Measurements from ENCODE around the gene GATAD2B.
"Not testable (repeated sequence)": the region's sequence is repeated elsewhere in the genome, so short reads cannot be mapped to it uniquely, and the experiment has no call there.

GATAD2B gene

DNA sequence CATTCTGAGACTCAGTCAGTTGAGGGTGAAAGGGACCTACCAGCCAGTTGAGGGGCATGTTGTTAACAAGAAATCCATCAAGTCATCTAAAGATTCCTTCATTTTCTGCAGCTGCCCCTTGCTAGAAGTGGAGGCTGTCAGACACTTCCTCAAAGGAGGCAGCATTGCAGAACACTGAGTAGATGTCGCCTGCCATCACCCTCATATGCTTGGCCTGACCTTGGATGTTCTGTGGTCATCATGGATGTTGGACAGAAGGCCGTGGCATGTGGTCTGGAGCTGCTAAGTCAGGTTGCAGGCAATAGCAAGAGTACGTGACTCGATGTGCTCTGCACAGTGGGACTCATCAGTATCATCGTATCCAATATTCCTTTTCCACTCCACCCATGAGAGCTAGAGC, 70.6 kb downstream of the GATAD2B start:
- H3K27me3 ChIP-seq (ENCODE audit: control insufficient read depth, insufficient read depth, low read length), result no peaks in the 10 kb centered on the region
- no peaks in the 10 kb centered on the region for H3K4me1 ChIP-seq (ENCODE audit: control insufficient read depth, insufficient read depth, low read length)
- no peak overlapping the region for H3K9ac ChIP-seq (ENCODE audit: low read depth, low read length)
- H3K27ac ChIP-seq (ENCODE audit: low read depth, low read length), result no peak overlapping the region
- peaks cover 15% of the 10 kb centered on the region for H3K36me3 ChIP-seq (ENCODE audit: control insufficient read depth, insufficient read depth, low read length)
- no peaks in the 10 kb centered on the region for H3K9me3 ChIP-seq (ENCODE audit: control insufficient read depth, insufficient read depth, low read length)
- H3K4me3 ChIP-seq (ENCODE audit: low read depth, low read length), result no peak overlapping the region

DNA sequence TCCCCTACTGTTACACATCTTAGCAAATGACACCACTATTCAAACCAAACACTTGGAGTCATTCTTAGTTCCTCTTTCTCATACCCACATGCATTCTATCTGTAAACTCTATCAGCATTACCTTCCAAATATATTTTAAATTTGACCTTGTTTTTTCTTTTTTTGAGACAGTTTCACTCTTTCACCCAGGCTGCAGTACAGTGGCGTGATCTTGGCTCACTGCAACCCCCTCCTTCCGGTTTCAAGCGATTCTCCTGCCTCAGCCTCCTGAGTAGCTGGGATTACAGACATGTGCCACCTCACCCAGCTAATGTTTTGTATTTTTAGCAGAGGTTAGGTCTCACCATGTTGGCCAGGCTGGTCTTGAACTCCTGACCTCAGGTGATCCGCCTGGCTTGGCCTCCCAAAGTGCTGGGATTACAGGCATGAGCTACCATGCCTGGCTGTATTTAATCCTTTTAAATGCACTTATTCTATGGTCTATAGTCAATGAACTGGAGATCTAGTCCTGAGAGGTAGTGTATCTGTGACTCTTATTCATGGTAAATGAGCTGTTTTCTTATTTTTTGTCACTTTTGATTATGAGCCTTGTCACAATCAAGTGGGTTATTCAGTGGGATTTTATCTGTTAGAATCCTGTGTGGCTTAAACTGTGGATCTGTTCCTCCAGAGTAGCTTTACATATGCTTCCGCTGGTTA, 73.1 kb downstream of the GATAD2B start:
- H3K9ac ChIP-seq (ENCODE audit: low read depth, low read length), result no peak overlapping the region

DNA sequence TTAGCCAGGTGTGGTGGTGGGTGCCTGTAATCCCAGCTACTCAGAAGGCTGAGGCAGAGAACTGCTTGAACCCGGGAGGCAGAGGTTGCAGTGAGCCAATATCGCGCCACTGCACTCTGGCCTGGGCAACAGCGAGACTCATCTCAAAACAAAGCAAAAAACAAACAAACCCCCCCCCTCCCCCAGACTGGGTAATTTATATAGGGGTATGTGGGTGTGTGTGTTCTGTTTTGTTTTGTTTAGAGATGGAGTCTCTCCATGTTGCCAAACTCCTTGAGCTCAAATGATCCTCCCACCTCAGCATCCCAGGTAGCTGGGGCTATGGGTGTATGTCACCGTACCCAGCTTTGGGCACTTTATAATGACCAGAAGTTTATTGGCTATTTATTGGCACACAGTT, 74.0 kb downstream of the GATAD2B start:
- Histone ChIP-seq H3K27ac (ENCODE audit: low read depth, low read length) (no peak overlapping the region), H3K9ac (ENCODE audit: low read depth, low read length) (no peak overlapping the region), H3K9me3 (ENCODE audit: control insufficient read depth, insufficient read depth, low read length) (no peaks in the 10 kb centered on the region), H3K27me3 (ENCODE audit: control insufficient read depth, insufficient read depth, low read length) (no peaks in the 10 kb centered on the region), H3K4me1 (ENCODE audit: control insufficient read depth, insufficient read depth, low read length) (no peaks in the 10 kb centered on the region), H3K4me3 (ENCODE audit: low read depth, low read length) (no peak overlapping the region), H3K36me3 (ENCODE audit: control insufficient read depth, insufficient read depth, low read length) (peaks cover 15% of the 10 kb centered on the region)

More for the DNA sequence above, 73.1 kb downstream of the GATAD2B start:
- Histone ChIP-seq H3K27me3 (ENCODE audit: control insufficient read depth, insufficient read depth, low read length) (no peaks in the 10 kb centered on the region), H3K27ac (ENCODE audit: low read depth, low read length) (no peak overlapping the region), H3K4me1 (ENCODE audit: control insufficient read depth, insufficient read depth, low read length) (no peaks in the 10 kb centered on the region), H3K36me3 (ENCODE audit: control insufficient read depth, insufficient read depth, low read length) (peaks cover 15% of the 10 kb centered on the region), H3K4me3 (ENCODE audit: low read depth, low read length) (no peak overlapping the region), H3K9me3 (ENCODE audit: control insufficient read depth, insufficient read depth, low read length) (no peaks in the 10 kb centered on the region)

DNA sequence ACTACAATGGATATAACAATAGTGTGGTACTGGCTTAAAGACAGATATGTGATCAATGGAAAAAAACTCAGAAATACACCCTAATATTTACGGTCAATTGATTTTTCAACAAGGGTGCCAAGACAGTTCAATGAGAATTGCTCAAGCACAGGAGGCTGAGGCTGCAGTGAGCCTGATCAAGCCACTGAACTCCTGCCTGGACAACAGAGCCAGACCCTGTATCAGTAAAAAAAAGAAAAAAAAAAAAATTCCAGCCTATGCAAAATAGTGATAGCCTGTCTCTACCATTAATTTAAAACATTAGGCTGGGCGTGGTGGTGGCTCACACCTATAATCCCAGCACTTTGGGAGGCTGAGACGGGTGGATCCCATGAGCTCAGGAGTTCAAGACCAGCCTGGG, 77.6 kb downstream of the GATAD2B start:
- Histone ChIP-seq H3K4me3 (ENCODE audit: low read depth, low read length) (no peak overlapping the region), H3K4me1 (ENCODE audit: control insufficient read depth, insufficient read depth, low read length) (no peaks in the 10 kb centered on the region), H3K27me3 (ENCODE audit: control insufficient read depth, insufficient read depth, low read length) (no peaks in the 10 kb centered on the region), H3K9ac (ENCODE audit: low read depth, low read length) (no peak overlapping the region), H3K9me3 (ENCODE audit: control insufficient read depth, insufficient read depth, low read length) (no peaks in the 10 kb centered on the region), H3K36me3 (ENCODE audit: control insufficient read depth, insufficient read depth, low read length) (no peaks in the 10 kb centered on the region), H3K27ac (ENCODE audit: low read depth, low read length) (no peak overlapping the region)

DNA sequence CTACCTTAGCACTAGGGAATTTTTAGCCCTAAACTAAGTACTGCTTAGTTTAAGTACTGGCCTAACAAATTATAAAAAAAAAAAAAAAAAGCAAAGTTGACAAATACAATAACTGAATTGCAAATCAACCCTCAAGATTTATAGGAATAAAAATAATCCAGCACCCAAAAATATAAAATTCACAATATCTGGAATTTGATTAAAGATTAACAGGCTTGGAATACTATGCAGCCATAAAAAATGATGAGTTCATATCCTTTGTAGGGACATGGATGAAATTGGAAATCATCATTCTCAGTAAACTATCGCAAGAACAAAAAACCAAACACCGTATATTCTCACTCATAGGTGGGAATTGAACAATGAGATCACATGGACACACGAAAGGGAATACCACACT, 78.4 kb downstream of the GATAD2B start:
- H3K9ac ChIP-seq (ENCODE audit: low read depth, low read length); H3K4me3 ChIP-seq (ENCODE audit: low read depth, low read length); H3K9me3 ChIP-seq (ENCODE audit: control insufficient read depth, insufficient read depth, low read length); H3K27ac ChIP-seq (ENCODE audit: low read depth, low read length); H3K27me3 ChIP-seq (ENCODE audit: control insufficient read depth, insufficient read depth, low read length); H3K4me1 ChIP-seq (ENCODE audit: control insufficient read depth, insufficient read depth, low read length); H3K36me3 ChIP-seq (ENCODE audit: control insufficient read depth, insufficient read depth, low read length): not testable (repeated sequence)

DNA sequence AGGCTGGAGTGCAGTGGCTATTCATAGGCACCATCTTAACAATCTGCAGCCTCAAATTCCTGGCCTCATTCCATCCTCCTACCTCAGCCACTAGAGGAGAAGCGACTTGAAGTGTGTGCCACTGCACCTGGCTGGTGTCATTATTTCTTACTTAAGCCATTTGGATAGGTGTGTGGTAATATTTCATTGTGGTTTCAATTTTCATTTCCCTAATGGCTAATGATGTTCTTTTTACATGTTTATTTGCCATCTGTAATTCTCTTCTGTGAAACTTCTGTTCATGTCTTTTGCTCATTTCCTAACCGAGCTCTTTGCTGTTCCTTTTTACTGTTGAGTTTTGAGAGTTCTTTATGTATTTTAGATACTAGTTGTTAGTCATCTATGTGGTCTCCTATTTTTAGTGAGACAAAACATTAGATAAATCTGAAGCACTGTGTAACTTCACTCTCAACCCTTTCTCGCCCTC, 80.7 kb downstream of the GATAD2B start:
- Histone ChIP-seq H3K4me3 (ENCODE audit: low read depth, low read length) (no peak overlapping the region), H3K27me3 (ENCODE audit: control insufficient read depth, insufficient read depth, low read length) (no peaks in the 10 kb centered on the region), H3K4me1 (ENCODE audit: control insufficient read depth, insufficient read depth, low read length) (no peaks in the 10 kb centered on the region), H3K9ac (ENCODE audit: low read depth, low read length) (no peak overlapping the region), H3K27ac (ENCODE audit: low read depth, low read length) (no peak overlapping the region), H3K9me3 (ENCODE audit: control insufficient read depth, insufficient read depth, low read length) (no peaks in the 10 kb centered on the region), H3K36me3 (ENCODE audit: control insufficient read depth, insufficient read depth, low read length) (no peaks in the 10 kb centered on the region)

DNA sequence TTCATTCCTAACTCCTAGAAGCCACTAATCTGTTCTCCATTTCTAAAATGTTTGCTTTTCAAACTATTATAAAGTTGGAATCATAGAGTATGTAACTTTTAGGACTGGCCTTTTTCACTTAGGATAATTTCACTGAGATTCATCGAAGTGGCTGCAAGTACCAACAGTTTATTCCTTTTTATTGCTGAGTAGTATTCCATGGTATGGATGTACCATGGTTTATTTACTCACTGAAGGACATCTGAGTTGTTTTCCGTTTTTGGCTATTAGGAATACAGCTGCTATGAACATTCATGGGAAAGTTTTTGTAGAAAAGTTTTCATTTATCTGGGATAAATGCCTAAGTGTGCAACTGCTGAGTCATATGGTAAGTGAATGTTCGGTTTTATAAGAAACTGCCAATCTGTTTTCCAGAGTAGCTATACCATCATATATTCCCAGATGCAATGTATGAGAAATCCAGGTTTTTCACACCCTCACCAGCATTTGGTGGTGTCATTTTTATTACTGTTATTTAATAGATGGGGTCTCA, 81.2 kb downstream of the GATAD2B start:
- Histone ChIP-seq H3K4me3 (ENCODE audit: low read depth, low read length) (no peak overlapping the region), H3K27ac (ENCODE audit: low read depth, low read length) (no peak overlapping the region), H3K4me1 (ENCODE audit: control insufficient read depth, insufficient read depth, low read length) (no peaks in the 10 kb centered on the region), H3K9ac (ENCODE audit: low read depth, low read length) (no peak overlapping the region), H3K36me3 (ENCODE audit: control insufficient read depth, insufficient read depth, low read length) (no peaks in the 10 kb centered on the region), H3K27me3 (ENCODE audit: control insufficient read depth, insufficient read depth, low read length) (no peaks in the 10 kb centered on the region), H3K9me3 (ENCODE audit: control insufficient read depth, insufficient read depth, low read length) (no peaks in the 10 kb centered on the region)

DNA sequence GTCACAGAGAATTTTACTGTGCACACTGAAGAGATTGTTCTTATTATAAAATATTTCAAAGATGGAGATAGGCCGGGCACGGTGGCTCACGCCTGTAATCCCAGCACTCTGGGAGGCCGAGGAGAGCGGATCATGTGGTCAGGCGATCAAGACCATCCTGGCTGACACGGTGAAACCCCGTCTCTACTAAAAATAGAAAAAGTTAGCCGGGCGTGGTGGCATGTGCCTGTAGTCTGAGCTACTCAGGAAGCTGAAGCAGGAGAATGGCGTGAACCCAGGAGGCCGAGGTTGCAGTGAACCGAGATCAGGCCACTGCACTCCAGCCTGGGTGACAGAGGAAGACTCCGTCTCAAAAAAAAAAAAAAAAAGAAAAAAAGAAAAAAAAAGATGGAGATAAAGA, 82.0 kb downstream of the GATAD2B start:
- not testable (repeated sequence) for H3K9me3 ChIP-seq (ENCODE audit: control insufficient read depth, insufficient read depth, low read length); H3K27me3 ChIP-seq (ENCODE audit: control insufficient read depth, insufficient read depth, low read length); H3K27ac ChIP-seq (ENCODE audit: low read depth, low read length); H3K4me3 ChIP-seq (ENCODE audit: low read depth, low read length); H3K9ac ChIP-seq (ENCODE audit: low read depth, low read length); H3K36me3 ChIP-seq (ENCODE audit: control insufficient read depth, insufficient read depth, low read length); H3K4me1 ChIP-seq (ENCODE audit: control insufficient read depth, insufficient read depth, low read length)

DNA sequence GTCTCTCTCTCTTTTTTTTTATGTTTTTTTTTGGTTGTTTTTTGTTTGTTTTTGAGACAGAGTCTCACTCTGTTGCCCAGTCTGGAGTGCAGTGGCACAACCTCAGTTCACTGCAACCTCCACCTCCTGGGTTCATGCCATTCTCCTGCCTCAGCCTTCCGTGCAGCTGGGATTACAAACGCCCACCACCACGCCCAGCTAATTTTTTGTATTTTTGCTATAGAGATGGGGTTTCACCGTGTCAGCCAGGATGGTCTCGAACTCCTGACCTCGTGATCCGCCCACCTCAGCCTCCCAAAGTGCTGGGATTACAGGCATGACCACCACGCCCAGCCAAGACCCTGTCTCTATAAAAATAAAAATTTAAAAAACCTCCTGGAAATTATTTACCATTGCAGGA, 88.8 kb downstream of the GATAD2B start:
- H3K4me1 ChIP-seq (ENCODE audit: control insufficient read depth, insufficient read depth, low read length); H3K4me3 ChIP-seq (ENCODE audit: low read depth, low read length); H3K27me3 ChIP-seq (ENCODE audit: control insufficient read depth, insufficient read depth, low read length); H3K36me3 ChIP-seq (ENCODE audit: control insufficient read depth, insufficient read depth, low read length); H3K9ac ChIP-seq (ENCODE audit: low read depth, low read length); H3K27ac ChIP-seq (ENCODE audit: low read depth, low read length); H3K9me3 ChIP-seq (ENCODE audit: control insufficient read depth, insufficient read depth, low read length): not testable (repeated sequence)

DNA sequence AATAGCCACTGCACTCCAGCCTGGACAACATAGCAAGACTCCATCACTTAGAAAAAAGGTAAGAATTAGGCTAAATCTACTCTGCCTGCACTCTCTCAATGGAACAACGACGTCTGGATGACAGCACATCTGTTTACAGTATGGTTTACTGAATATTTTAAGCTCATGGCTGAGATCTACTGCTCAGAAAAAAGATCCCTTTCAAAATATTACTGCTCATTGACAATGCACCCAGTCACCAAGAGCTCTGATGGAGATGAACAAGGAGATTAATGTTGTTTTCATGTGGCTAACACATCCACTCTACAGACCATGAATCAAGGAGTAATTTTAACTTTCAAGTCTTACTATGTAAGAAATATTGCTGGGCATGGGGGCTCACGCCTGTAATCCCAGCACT, 89.6 kb downstream of the GATAD2B start:
- H3K9me3 ChIP-seq (ENCODE audit: control insufficient read depth, insufficient read depth, low read length), result no peaks in the 10 kb centered on the region
- H3K27ac ChIP-seq (ENCODE audit: low read depth, low read length), result no peak overlapping the region
- no peaks in the 10 kb centered on the region for H3K27me3 ChIP-seq (ENCODE audit: control insufficient read depth, insufficient read depth, low read length)
- H3K9ac ChIP-seq (ENCODE audit: low read depth, low read length), result no peak overlapping the region
- H3K36me3 ChIP-seq (ENCODE audit: control insufficient read depth, insufficient read depth, low read length), result no peaks in the 10 kb centered on the region
- H3K4me3 ChIP-seq (ENCODE audit: low read depth, low read length), result no peak overlapping the region
- H3K4me1 ChIP-seq (ENCODE audit: control insufficient read depth, insufficient read depth, low read length), result no peaks in the 10 kb centered on the region

DNA sequence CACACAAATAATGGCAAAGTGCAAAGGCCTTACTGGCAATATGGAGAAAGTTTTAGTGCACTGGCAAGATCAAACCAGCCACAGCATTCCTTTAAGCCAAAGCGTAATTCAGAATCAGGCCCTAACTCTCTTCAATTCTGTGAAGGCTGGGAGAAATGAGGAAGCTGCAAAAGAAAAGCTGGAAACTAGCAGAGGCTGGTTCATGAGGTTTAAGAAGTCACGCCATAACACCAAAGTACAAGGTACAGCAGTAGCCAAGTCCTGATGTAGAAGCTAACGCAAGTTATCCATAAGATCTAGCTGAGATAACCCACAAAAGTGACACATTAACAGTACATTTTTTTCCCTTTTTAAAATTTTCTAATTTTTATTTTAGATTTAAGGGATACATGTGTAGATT, 90.5 kb downstream of the GATAD2B start:
- H3K27ac ChIP-seq (ENCODE audit: low read depth, low read length), result no peak overlapping the region
- no peaks in the 10 kb centered on the region for H3K27me3 ChIP-seq (ENCODE audit: control insufficient read depth, insufficient read depth, low read length)
- no peak overlapping the region for H3K4me3 ChIP-seq (ENCODE audit: low read depth, low read length)
- H3K36me3 ChIP-seq (ENCODE audit: control insufficient read depth, insufficient read depth, low read length), result peaks cover 8% of the 10 kb centered on the region
- no peaks in the 10 kb centered on the region for H3K4me1 ChIP-seq (ENCODE audit: control insufficient read depth, insufficient read depth, low read length)
- H3K9me3 ChIP-seq (ENCODE audit: control insufficient read depth, insufficient read depth, low read length), result no peaks in the 10 kb centered on the region
- H3K9ac ChIP-seq (ENCODE audit: low read depth, low read length), result no peak overlapping the region
